HepG2 (cell line): ENCODE data around the gene ZNF587B. TPM values are rescaled to one million over a fixed set of nuclear protein-coding genes. Genes with fewer than 3 reads are reported as not detected.

Source experiments
- DMAP1 ChIP-seq: IDR thresholded peaks from 2 replicates; pipeline ENCODE4 v1.6.1; 2016
- HCFC1 ChIP-seq: fragments of 150-350 bp; IDR thresholded peaks from 2 replicates; pipeline ENCODE4 v1.6.1; 2014; ENCODE audit warnings: low read depth, low read length
- KDM2A ChIP-seq: sonication (generic); formaldehyde crosslinking; IDR thresholded peaks from 2 replicates; pipeline ENCODE4 v1.4.0; 2020; ENCODE audit warnings: low read depth, missing genetic modification reagents, borderline replicate concordance
- NFATC3 ChIP-seq: sonication (generic); formaldehyde crosslinking; IDR thresholded peaks from 2 replicates; pipeline ENCODE4 v1.5.1; 2020; ENCODE audit warnings: mild to moderate bottlenecking, missing genetic modification reagents
- SIX4 ChIP-seq: sonication (generic); formaldehyde crosslinking; IDR thresholded peaks from 2 replicates; pipeline ENCODE4 v1.4.0; 2020; ENCODE audit warnings: missing genetic modification reagents
- SOX13 ChIP-seq, 3 experiments: fragments of 450-650 bp in 1 of 3; sonication (generic) in 1 of 3; formaldehyde crosslinking in 1 of 3; IDR thresholded peaks in 2 of 3; conservative IDR thresholded peaks in 1 of 3; 2 replicates each; pipeline versions ENCODE4 v1.5.0 to v1.6.1; 2016 to 2020; ENCODE audit warnings: antibody characterized with exemption in 1 of 3, mild to moderate bottlenecking in 1 of 3, missing compliant biosample characterization in 1 of 3, missing genetic modification reagents in 1 of 3, moderate library complexity in 1 of 3
- XRCC5 ChIP-seq: fragments of 200-400 bp; formaldehyde crosslinking; optimal IDR thresholded peaks from 2 replicates; pipeline ENCODE3; 2017; ENCODE audit warnings: mild to moderate bottlenecking, low read length
- ZNF235 ChIP-seq: sonication (generic); formaldehyde crosslinking; IDR thresholded peaks from 2 replicates; pipeline ENCODE4 v1.8.1; 2023; ENCODE audit warnings: mild to moderate bottlenecking, missing genetic modification reagents, borderline replicate concordance
- ZNF552 ChIP-seq: sonication (generic); formaldehyde crosslinking; IDR thresholded peaks from 2 replicates; pipeline ENCODE4 v1.9.0; 2022; ENCODE audit warnings: missing genetic modification reagents, mild to moderate bottlenecking, borderline replicate concordance
- ZSCAN22 ChIP-seq: sonication (generic); formaldehyde crosslinking; IDR thresholded peaks from 2 replicates; pipeline ENCODE4 v1.4.0; 2020; ENCODE audit warnings: mild to moderate bottlenecking, missing genetic modification reagents
- polyA plus RNA-seq, 8 experiments: library from polyadenylated mRNA; depleted of rRNA in 3 of 8; stranded (reverse) in 7 of 8; unstranded in 1 of 8; fragments of >200 nt; fragmentation: Illumina TruSeq in 4 of 8; extraction: Trizol in 4 of 8; gene quantifications; 2 replicates each; pipeline versions ENCODE4 v1.2.1 to v1.2.3, GENCODE V29; 2011 to 2016; ENCODE audit warnings: low read depth in 4 of 8, missing spikeins in 1 of 8, mixed read lengths in 1 of 8; ENCODE audit not compliant: insufficient read depth in 1 of 8
- total RNA-seq, 5 experiments: library from RNA; depleted of rRNA; stranded (reverse); fragments of >200 nt; fragmentation: Illumina TruSeq; extraction: Trizol; gene quantifications; 2 replicates each; pipeline ENCODE4 v1.2.3, GENCODE V29; 2016; ENCODE audit warnings: low read depth in 1 of 5
- TF ChIP-seq, protein P1 (sequence below): sonication (generic); formaldehyde crosslinking; IDR thresholded peaks from 2 replicates; pipeline ENCODE4 v1.5.1; 2020; ENCODE audit warnings: missing genetic modification reagents, mild to moderate bottlenecking, borderline replicate concordance
- TF ChIP-seq, protein P2 (sequence below): sonication (generic); formaldehyde crosslinking; IDR thresholded peaks from 2 replicates; pipeline ENCODE4 v1.4.0; 2020; ENCODE audit warnings: missing genetic modification reagents, low read depth, mild to moderate bottlenecking, borderline replicate concordance
- TF ChIP-seq, protein P3 (sequence below): sonication (generic); formaldehyde crosslinking; IDR thresholded peaks from 2 replicates; pipeline ENCODE4 v1.5.0; 2020; ENCODE audit warnings: missing genetic modification reagents
- TF ChIP-seq, protein P4 (sequence below), 2 experiments: sonication (generic) in 1 of 2; formaldehyde crosslinking in 1 of 2; IDR thresholded peaks; 2 replicates each; pipeline versions ENCODE4 v1.6.1 to v1.9.0; 2014 to 2022; ENCODE audit warnings: antibody characterized with exemption in 1 of 2, borderline replicate concordance in 1 of 2, inconsistent platforms in 1 of 2, low read depth in 1 of 2, missing genetic modification reagents in 1 of 2
- TF ChIP-seq, protein P5 (sequence below): sonication (generic); formaldehyde crosslinking; IDR thresholded peaks from 2 replicates; pipeline ENCODE4 v1.4.0; 2020; ENCODE audit warnings: missing genetic modification reagents

The ZNF587B gene
- total and polyA plus RNA-seq, 2 of the 13 experiments (the other 11 are each of a cell fraction or from before 2014, with no cell fraction given): 5.2 to 29.9 TPM

DNA sequence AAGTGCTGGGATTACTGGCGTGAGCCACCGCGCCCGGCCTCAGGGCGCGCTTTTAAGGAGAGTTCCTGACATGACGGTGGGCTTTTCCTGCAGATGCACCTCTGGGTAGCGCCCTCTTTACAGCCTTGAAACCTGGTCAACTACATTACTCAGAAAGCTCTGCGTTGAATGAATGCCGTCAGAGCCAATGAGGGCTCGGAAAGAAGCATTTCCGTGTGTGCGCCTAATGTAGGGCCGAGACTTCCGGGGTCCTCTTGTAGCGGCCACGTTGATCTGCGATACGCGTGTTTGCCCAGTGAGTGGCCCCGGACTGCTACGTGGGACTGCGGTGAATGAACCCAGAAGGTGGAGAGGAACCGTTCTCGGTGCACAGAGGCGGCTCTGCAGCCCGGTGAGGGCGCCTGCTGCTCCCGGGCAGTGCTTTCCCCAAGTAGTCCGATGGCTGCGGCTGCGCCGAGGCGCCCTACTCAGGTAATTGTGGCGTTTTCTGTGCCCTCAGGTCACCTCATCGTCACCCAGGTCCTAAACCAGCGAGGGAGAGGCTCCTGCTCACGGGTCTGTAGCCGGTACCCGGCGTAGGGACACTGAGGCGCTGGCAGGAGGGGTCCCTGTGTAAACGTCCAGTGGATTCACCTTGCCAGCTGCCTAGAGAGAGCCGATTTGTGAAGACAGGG lies 10.5 kb upstream of the ZNF587B start (continued):
- TF ChIP-seq ZNF235 (CRISPR knock-in tag) (peak; percentile 38; the same call in 1 of the 2 replicates), SOX13 (IDR thresholded peaks at IDR 0.05) (no peak), SOX13 (CRISPR knock-in tag; conservative IDR thresholded peaks at IDR 0.05 in 1 of 2, IDR thresholded peaks at IDR 0.05 in 1 of 2) (0 out of 4 replicates have a peak, but pooled peaks of 1 of the 2 experiments have one; percentile 17), HCFC1 (peak; percentile 61), XRCC5 (peak; percentile 39), KDM2A (CRISPR knock-in tag) (peak; percentile 83), DMAP1 (CRISPR knock-in tag) (peak; percentile 98), ZSCAN22 (CRISPR knock-in tag) (peak; percentile 89), ZNF552 (CRISPR knock-in tag) (peak; percentile 64; the same call in 1 of the 2 replicates), SIX4 (CRISPR knock-in tag) (peak; percentile 49; the same call in 1 of the 2 replicates), NFATC3 (no peak)
- TF ChIP-seq, protein P1, sequence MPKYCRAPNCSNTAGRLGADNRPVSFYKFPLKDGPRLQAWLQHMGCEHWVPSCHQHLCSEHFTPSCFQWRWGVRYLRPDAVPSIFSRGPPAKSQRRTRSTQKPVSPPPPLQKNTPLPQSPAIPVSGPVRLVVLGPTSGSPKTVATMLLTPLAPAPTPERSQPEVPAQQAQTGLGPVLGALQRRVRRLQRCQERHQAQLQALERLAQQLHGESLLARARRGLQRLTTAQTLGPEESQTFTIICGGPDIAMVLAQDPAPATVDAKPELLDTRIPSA (CRISPR knock-in tag): no peak
- TF ChIP-seq, protein P2, sequence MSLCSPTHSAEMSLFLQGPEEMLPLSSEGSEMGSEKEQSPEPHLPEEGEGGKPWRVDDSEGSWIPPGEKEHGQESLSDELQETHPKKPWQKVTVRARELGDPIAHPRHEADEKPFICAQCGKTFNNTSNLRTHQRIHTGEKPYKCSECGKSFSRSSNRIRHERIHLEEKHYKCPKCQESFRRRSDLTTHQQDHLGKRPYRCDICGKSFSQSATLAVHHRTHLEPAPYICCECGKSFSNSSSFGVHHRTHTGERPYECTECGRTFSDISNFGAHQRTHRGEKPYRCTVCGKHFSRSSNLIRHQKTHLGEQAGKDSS: 0 out of 2 replicates have a peak, but pooled peaks have one; percentile 30
- TF ChIP-seq, protein P3, sequence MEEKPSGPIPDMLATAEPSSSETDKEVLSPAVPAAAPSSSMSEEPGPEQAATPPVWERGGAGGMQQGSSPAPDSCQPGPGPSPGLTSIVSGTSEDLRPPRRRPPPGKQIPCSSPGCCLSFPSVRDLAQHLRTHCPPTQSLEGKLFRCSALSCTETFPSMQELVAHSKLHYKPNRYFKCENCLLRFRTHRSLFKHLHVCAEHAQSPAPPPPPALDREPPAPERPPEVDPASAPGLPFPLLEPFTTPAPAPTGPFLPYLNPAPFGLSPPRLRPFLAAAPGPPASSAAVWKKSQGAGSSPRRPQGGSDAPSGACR: peak; percentile 71; the same call in 1 of the 2 replicates
- TF ChIP-seq, protein P4, sequence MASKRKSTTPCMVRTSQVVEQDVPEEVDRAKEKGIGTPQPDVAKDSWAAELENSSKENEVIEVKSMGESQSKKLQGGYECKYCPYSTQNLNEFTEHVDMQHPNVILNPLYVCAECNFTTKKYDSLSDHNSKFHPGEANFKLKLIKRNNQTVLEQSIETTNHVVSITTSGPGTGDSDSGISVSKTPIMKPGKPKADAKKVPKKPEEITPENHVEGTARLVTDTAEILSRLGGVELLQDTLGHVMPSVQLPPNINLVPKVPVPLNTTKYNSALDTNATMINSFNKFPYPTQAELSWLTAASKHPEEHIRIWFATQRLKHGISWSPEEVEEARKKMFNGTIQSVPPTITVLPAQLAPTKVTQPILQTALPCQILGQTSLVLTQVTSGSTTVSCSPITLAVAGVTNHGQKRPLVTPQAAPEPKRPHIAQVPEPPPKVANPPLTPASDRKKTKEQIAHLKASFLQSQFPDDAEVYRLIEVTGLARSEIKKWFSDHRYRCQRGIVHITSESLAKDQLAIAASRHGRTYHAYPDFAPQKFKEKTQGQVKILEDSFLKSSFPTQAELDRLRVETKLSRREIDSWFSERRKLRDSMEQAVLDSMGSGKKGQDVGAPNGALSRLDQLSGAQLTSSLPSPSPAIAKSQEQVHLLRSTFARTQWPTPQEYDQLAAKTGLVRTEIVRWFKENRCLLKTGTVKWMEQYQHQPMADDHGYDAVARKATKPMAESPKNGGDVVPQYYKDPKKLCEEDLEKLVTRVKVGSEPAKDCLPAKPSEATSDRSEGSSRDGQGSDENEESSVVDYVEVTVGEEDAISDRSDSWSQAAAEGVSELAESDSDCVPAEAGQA (IDR thresholded peaks at IDR 0.05; ENCODE audit: low read depth): peak; percentile 47; the same call in 1 of the 2 replicates
- TF ChIP-seq, protein P4 (CRISPR knock-in tag; IDR thresholded peaks at IDR 0.05; ENCODE audit: borderline replicate concordance): no peak
- TF ChIP-seq, protein P5, sequence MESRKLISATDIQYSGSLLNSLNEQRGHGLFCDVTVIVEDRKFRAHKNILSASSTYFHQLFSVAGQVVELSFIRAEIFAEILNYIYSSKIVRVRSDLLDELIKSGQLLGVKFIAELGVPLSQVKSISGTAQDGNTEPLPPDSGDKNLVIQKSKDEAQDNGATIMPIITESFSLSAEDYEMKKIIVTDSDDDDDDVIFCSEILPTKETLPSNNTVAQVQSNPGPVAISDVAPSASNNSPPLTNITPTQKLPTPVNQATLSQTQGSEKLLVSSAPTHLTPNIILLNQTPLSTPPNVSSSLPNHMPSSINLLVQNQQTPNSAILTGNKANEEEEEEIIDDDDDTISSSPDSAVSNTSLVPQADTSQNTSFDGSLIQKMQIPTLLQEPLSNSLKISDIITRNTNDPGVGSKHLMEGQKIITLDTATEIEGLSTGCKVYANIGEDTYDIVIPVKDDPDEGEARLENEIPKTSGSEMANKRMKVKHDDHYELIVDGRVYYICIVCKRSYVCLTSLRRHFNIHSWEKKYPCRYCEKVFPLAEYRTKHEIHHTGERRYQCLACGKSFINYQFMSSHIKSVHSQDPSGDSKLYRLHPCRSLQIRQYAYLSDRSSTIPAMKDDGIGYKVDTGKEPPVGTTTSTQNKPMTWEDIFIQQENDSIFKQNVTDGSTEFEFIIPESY: peak; percentile 14; the same call in 1 of the 2 replicates
